H1 (cell line): ENCODE results near the gene SLC2A4. TPM values are rescaled to one million over a fixed set of nuclear protein-coding genes. Genes with fewer than 3 reads are reported as not detected.

Experiments used
- CTCF ChIA-PET: fragments of 300-600 bp; sonication (Branson Sonifier 250); formaldehyde crosslinking; loops from one replicate; lab custom pipeline; 2021; ENCODE audit not compliant: partially characterized antibody; lab: Charles Lee
- POLR2A ChIA-PET: fragments of 300-600 bp; sonication (Branson Sonifier 250); formaldehyde crosslinking; loops from one replicate; lab custom pipeline; 2021; ENCODE audit warnings: inconsistent platforms; ENCODE audit not compliant: partially characterized antibody; lab: Charles Lee
- DNase-seq, 2 experiments: peaks; one replicate each; pipeline versions ENCODE4 v3.0.0 to v3.0.0-alpha.2; 2010 to 2022; ENCODE audit warnings: low spot score in 2 of 2, low read depth in 1 of 2, mixed read lengths in 1 of 2
- FAIRE-seq: peaks from 2 replicates; lab custom pipeline; 2011; peaks lifted over from hg19 to GRCh38; lab: Jason Lieb, UNC
- H2AFZ ChIP-seq: 2 replicates; pipeline ENCODE4 v1.8.1; 2012; ENCODE audit warnings: low read length, inconsistent platforms
- H2AK5ac ChIP-seq: 2 replicates; pipeline ENCODE4 v1.6.1; 2013; ENCODE audit warnings: low read depth, low read length
- H2BK120ac ChIP-seq: replicated peaks from 2 replicates; pipeline ENCODE3; 2013; ENCODE audit warnings: low read depth, low read length, inconsistent platforms
- H2BK12ac ChIP-seq: 2 replicates; pipeline ENCODE4 v1.6.1; 2013; ENCODE audit warnings: low read depth, low read length
- H2BK15ac ChIP-seq: 2 replicates; pipeline ENCODE4 v1.6.1; 2013; ENCODE audit warnings: low read length
- H2BK20ac ChIP-seq: 2 replicates; pipeline ENCODE4 v1.6.1; 2013; ENCODE audit warnings: low read length
- H2BK5ac ChIP-seq: 2 replicates; pipeline ENCODE4 v1.6.1; 2013; ENCODE audit warnings: low read depth, low read length
- H3K14ac ChIP-seq: 2 replicates; pipeline ENCODE4 v1.6.1; 2013; ENCODE audit warnings: inconsistent platforms; ENCODE audit not compliant: insufficient read length
- H3K18ac ChIP-seq: 2 replicates; pipeline ENCODE4 v1.6.1; 2013; ENCODE audit warnings: low read length; ENCODE audit errors: extremely low read depth
- H3K23ac ChIP-seq: 2 replicates; pipeline ENCODE4 v1.6.1; 2013; ENCODE audit warnings: inconsistent platforms; ENCODE audit not compliant: insufficient read length
- H3K23me2 ChIP-seq: 2 replicates; pipeline ENCODE4 v1.6.1; 2013; ENCODE audit warnings: low read depth, low read length
- H3K27ac ChIP-seq: 2 replicates; pipeline ENCODE4 v1.6.1; 2011; ENCODE audit warnings: low read depth, low read length, inconsistent platforms
- H3K27me3 ChIP-seq, 4 experiments: replicated peaks in 1 of 4; 1 replicate in 1 of 4; 2 replicates in 3 of 4; pipeline versions ENCODE4 v1.6.1 to v1.8.1; 2011 to 2013; ENCODE audit warnings: low read length in 3 of 4, mild to moderate bottlenecking in 3 of 4, inconsistent platforms in 2 of 4, mixed read lengths in 2 of 4, moderate library complexity in 1 of 4; ENCODE audit not compliant: control insufficient read depth in 3 of 4, insufficient read depth in 3 of 4; ENCODE audit errors: extremely low read depth in 1 of 4
- H3K36me3 ChIP-seq, 4 experiments: 2 replicates each; pipeline versions ENCODE4 v1.6.1 to v1.8.1; 2011 to 2013; ENCODE audit warnings: mild to moderate bottlenecking in 4 of 4, low read length in 3 of 4, moderate library complexity in 2 of 4, control low read depth in 1 of 4, inconsistent platforms in 1 of 4; ENCODE audit not compliant: insufficient read depth in 4 of 4, control insufficient read depth in 2 of 4
- H3K4ac ChIP-seq: replicated peaks from 2 replicates; pipeline ENCODE3; 2013; ENCODE audit warnings: low read length, low read depth, mixed read lengths, inconsistent platforms; ENCODE audit not compliant: insufficient read length
- H3K4me1 ChIP-seq, 4 experiments: replicated peaks in 1 of 4; 1 replicate in 1 of 4; 2 replicates in 3 of 4; pipeline versions ENCODE4 v1.6.1 to v1.8.1; 2011 to 2013; ENCODE audit warnings: low read length in 3 of 4, inconsistent platforms in 2 of 4, mixed read lengths in 1 of 4; ENCODE audit not compliant: insufficient read depth in 4 of 4, control insufficient read depth in 3 of 4
- H3K4me2 ChIP-seq, 2 experiments: 2 replicates each; pipeline versions ENCODE4 v1.6.1 to v1.8.1; 2011 to 2013; ENCODE audit warnings: low read depth in 2 of 2, low read length in 2 of 2, control low read depth in 1 of 2, inconsistent platforms in 1 of 2, mild to moderate bottlenecking in 1 of 2; ENCODE audit not compliant: insufficient read depth in 1 of 2
- H3K4me3 ChIP-seq, 4 experiments: fragments of 200-600, 300-600 bp in 1 of 4; sonication (generic), shearing (Covaris generic), sonication (Bioruptor Twin) in 1 of 4; 2 replicates each; pipeline versions ENCODE4 v1.5.1 to v1.8.1; 2011 to 2016; ENCODE audit warnings: low read length in 4 of 4, low read depth in 3 of 4, control low read depth in 2 of 4, inconsistent platforms in 2 of 4, mild to moderate bottlenecking in 2 of 4, mixed read lengths in 1 of 4, moderate library complexity in 1 of 4; ENCODE audit not compliant: insufficient read depth in 2 of 4; ENCODE audit errors: extremely low read depth in 1 of 4
- H3K56ac ChIP-seq: replicated peaks from 2 replicates; pipeline ENCODE3; 2013; ENCODE audit warnings: low read depth, mild to moderate bottlenecking, mixed read lengths, low read length, inconsistent platforms; ENCODE audit not compliant: insufficient read length
- H3K79me1 ChIP-seq: 2 replicates; pipeline ENCODE4 v1.6.1; 2013; ENCODE audit warnings: low read depth, low read length, control low read depth
- H3K79me2 ChIP-seq, 2 experiments: 2 replicates each; pipeline versions ENCODE4 v1.6.1 to v1.8.1; 2012 to 2013; ENCODE audit warnings: low read length in 2 of 2, mild to moderate bottlenecking in 2 of 2, inconsistent platforms in 1 of 2; ENCODE audit not compliant: insufficient read depth in 2 of 2, control insufficient read depth in 1 of 2
- H3K9ac ChIP-seq, 4 experiments: replicated peaks in 1 of 4; 1 replicate in 1 of 4; 2 replicates in 3 of 4; pipeline versions ENCODE4 v1.6.1 to v1.8.1; 2011 to 2013; ENCODE audit warnings: low read depth in 3 of 4, low read length in 3 of 4, control low read depth in 2 of 4, mild to moderate bottlenecking in 2 of 4, moderate library complexity in 2 of 4, inconsistent platforms in 1 of 4; ENCODE audit errors: extremely low read depth in 1 of 4
- H3K9me3 ChIP-seq, 2 experiments: 2 replicates each; pipeline versions ENCODE4 v1.6.1 to v1.8.1; 2012 to 2013; ENCODE audit warnings: mild to moderate bottlenecking in 2 of 2, moderate library complexity in 2 of 2, control low read depth in 1 of 2, inconsistent platforms in 1 of 2, low read depth in 1 of 2, low read length in 1 of 2, mixed read lengths in 1 of 2; ENCODE audit not compliant: insufficient read depth in 2 of 2
- H4K20me1 ChIP-seq, 2 experiments: replicated peaks in 1 of 2; 2 replicates each; pipeline versions ENCODE3 to v1.8.1; 2011 to 2013; ENCODE audit warnings: inconsistent platforms in 2 of 2, low read length in 2 of 2, mild to moderate bottlenecking in 1 of 2; ENCODE audit not compliant: insufficient read depth in 2 of 2, control insufficient read depth in 1 of 2
- H4K5ac ChIP-seq: 2 replicates; pipeline ENCODE4 v1.6.1; 2013; ENCODE audit warnings: low read length, low read depth, mixed read lengths, inconsistent platforms; ENCODE audit not compliant: insufficient read length
- H4K8ac ChIP-seq: 2 replicates; pipeline ENCODE4 v1.8.0; 2013; ENCODE audit warnings: mild to moderate bottlenecking, moderate library complexity, low read length, inconsistent platforms; ENCODE audit not compliant: insufficient read depth; ENCODE audit errors: extremely low read depth
- H4K91ac ChIP-seq: replicated peaks from 2 replicates; pipeline ENCODE3; 2013; ENCODE audit warnings: low read length, mixed read lengths, inconsistent platforms; ENCODE audit not compliant: insufficient read length
- E2F6 ChIP-seq: IDR thresholded peaks from 2 replicates; pipeline ENCODE4 v1.6.1; 2012; ENCODE audit warnings: inconsistent platforms
- RNF2 ChIP-seq: fragments of 200-900, 300-1000 bp; sonication (generic); IDR thresholded peaks from 2 replicates; pipeline ENCODE4 v1.7.1; 2016; ENCODE audit warnings: borderline replicate concordance, low read depth, mild to moderate bottlenecking, antibody characterized with exemption, low read length; ENCODE audit not compliant: poor library complexity, severe bottlenecking; ENCODE audit errors: missing control alignments
- WGBS, 2 experiments: shearing (Covaris generic) in 1 of 2; methylation state at CpG; one replicate each; pipeline versions ENCODE4 v1.1.6 to v1.1.7; 2013 to 2015; ENCODE audit warnings: low lambda C conversion rate in 2 of 2, mixed read lengths in 2 of 2, inconsistent platforms in 1 of 2, low coverage in 1 of 2, missing lambda C conversion rate in 1 of 2; ENCODE audit not compliant: insufficient replicate concordance in 2 of 2, insufficient coverage in 1 of 2, insufficient read length in 1 of 2; ENCODE audit errors: extremely low coverage in 1 of 2, missing lambda C conversion rate in 1 of 2; 5-methylcytosine and 5-hydroxymethylcytosine counted together
- polyA plus RNA-seq, 7 experiments: library from polyadenylated mRNA; depleted of rRNA in 3 of 7; stranded (reverse) in 5 of 7; unstranded in 2 of 7; fragments of >200 nt in 5 of 7; fragments of 200-250 nt in 2 of 7; gene quantifications; 1 replicate in 5 of 7; 2 replicates in 1 of 7; 4 replicates in 1 of 7; pipeline versions ENCODE4 v1.2.1 to v1.2.3, GENCODE V29; 2011 to 2013; ENCODE audit warnings: missing spikeins in 2 of 7, mixed read lengths in 2 of 7
- total RNA-seq: library from RNA; stranded (reverse); fragmentation: NEBNext Ultra II Directional; extraction: Animal tissue kit (Norgen Biotek cat#: 25700); gene quantifications from 2 replicates; pipeline ENCODE4 v1.2.1, GENCODE V29; 2021

The SLC2A4 gene
- total and polyA plus RNA-seq, 2 of the 8 experiments (the other 6 are each of a cell fraction or from before 2014, with no cell fraction given), result 5.7 to 6.9 TPM

- H3K4me2 ChIP-seq, result peak overlapping the region; percentile 74 to 77
- 51% methylated on average over 6 of the region's 6 CpGs; no CpG with 5 or more reads in 1 of the 2 experiments for WGBS, 2 experiments
- no peak overlapping the region for H3K14ac ChIP-seq
- no peak overlapping the region for H2AFZ ChIP-seq
- no peaks in the 10 kb centered on the region for H3K9me3 ChIP-seq
- H3K56ac ChIP-seq, result no peak overlapping the region
- H3K27ac ChIP-seq, result no peak overlapping the region
- TF ChIP-seq RNF2, result no peak
- TF ChIP-seq E2F6, result no peak
- H2BK120ac ChIP-seq, result no peak overlapping the region
- no peaks in the 10 kb centered on the region for H3K27me3 ChIP-seq
- H4K91ac ChIP-seq, result no peak overlapping the region
- H3K4me3 ChIP-seq, result peak overlapping the region; percentile 47 to 95 (median 74); a peak in 6 of 8 replicates
- DNase-seq, result no peak
- H3K4me1 ChIP-seq, result peaks cover 5 to 24% (median 12%) of the 10 kb centered on the region in 4 experiments
- no peak overlapping the region for H3K23ac ChIP-seq
- peak overlapping the region; percentile 94 for H3K4ac ChIP-seq
- ChIA-PET CTCF (interaction anchor here (1.2 to 6.4 kb wide), 2 partner anchors 13 to 16 kb away, joined by 3 to 46 read pairs; partner anchors contain the start of genes ACADVL and DLG4), POLR2A (interaction anchor here (1.1 to 19.7 kb wide), 9 partner anchors 11 to 81 kb away, joined by 3 to 386 read pairs (median 22); partner anchors contain the start of genes ACADVL, CLDN7, CTDNEP1 and DLG4)
- H3K36me3 ChIP-seq, result peaks cover 15 to 36% (median 22%) of the 10 kb centered on the region in 4 experiments; a peak in 6 of 8 replicates
- no peak overlapping the region for H4K5ac ChIP-seq
- H2BK5ac ChIP-seq, result no peak overlapping the region; the same call in 1 of the 2 replicates
- no peak overlapping the region for H3K18ac ChIP-seq
- no peak overlapping the region for H2BK15ac ChIP-seq
- H2BK12ac ChIP-seq, result no peak overlapping the region
- H3K23me2 ChIP-seq, result peaks cover 10% of the 10 kb centered on the region; the same call in 1 of the 2 replicates
- no peak overlapping the region for H2AK5ac ChIP-seq
- H3K79me1 ChIP-seq, result peaks cover 8% of the 10 kb centered on the region; the same call in 1 of the 2 replicates
- no peak overlapping the region for H4K8ac ChIP-seq
- peak overlapping the region in 1 of 4 experiments; percentile 56; a peak in 2 of 7 replicates for H3K9ac ChIP-seq
- peaks cover 11 to 22% of the 10 kb centered on the region in 2 experiments for H4K20me1 ChIP-seq
- H3K79me2 ChIP-seq, result peaks cover 7 to 64% of the 10 kb centered on the region in 2 experiments
- no peak overlapping the region for H2BK20ac ChIP-seq
- FAIRE-seq, result no peak
Measured at GRCh38 chr17:7237266-7237760, 44.2 kb upstream of the SLC2A4 start.
